ENCODE data around the gene SSNA1.

The SSNA1 gene

GRCh38 chr9:137201205-137201868 is 12.9 kb downstream of the SSNA1 start:
- DNase-seq = no peak

- no peak for DNase-seq
Measured at GRCh38 chr9:137202966-137203365, 14.5 kb downstream of the SSNA1 start.

DNA sequence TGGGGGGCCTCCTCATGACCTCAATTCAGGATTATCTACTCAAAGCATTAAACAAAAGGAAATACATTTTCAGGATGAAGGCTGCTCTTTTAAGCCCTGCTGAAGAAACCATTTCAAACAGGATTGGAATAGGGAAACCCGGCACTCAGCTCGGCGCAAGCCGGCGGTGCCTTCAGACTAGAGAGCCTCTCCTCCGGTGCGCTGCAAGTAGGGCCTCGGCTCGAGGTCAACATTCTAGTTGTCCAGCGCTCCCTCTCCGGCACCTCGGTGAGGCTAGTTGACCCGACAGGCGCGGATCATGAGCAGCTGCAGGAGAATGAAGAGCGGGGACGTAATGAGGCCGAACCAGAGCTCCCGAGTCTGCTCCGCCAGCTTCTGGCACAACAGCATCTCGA is 16.3 kb downstream of the SSNA1 start:
- no peak for DNase-seq

DNA sequence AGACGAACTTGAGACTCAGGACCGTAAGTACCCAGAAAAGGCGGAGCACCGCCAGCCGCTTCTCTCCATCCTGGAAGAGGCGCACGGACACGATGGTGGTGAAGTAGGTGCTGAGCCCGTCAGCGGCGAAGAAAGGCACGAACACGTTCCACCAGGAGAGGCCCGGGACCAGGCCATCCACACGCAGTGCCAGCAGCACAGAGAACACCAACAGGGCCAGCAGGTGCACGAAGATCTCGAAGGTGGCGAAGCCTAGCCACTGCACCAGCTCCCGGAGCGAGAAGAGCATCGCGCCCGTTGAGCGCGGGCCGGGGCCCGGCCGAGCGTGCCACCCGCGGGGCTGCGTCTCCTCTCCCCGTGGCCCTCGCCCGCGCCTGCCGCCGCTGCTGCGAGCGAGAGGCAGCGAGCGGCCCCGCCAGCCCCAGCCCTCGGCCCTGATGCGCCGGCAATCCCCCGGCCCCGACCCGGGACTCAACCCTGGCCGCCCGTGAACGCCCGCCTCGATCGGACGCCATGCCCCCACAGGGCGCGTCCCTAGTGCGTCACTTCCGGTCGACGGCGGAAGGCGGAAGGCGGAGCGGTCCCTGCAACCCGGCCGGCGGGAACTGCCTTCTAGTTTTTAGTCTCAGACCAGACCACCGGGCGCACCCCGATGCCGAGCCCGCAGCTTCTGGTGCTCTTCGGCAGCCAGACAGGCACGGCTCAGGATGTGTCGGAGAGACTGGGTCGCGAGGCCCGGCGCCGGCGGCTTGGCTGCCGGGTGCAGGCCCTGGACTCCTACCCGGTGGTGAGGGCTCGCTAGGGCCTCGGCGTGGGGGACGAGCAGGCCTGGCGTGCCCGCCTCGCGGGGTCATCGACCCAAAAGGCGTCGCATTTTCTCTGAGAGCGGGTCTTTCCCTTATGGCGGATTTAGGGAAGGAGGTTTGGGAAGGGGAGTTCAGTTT is 16.9 kb downstream of the SSNA1 start, which contains the start of the genes NDOR1 and TMEM203:
TSS of gene NDOR1 (plus strand) at position 575 of the 944 bp plus-strand sequence. CDS start at position 653, 78 bp downstream.
TSS of gene TMEM203 (minus strand) at position 523 of the 944 bp plus-strand sequence. CDS start at position 289, 234 bp downstream.
- DNase-seq = peak; percentile 74 to 90 (median 90)

GRCh38 chr9:137206602-137207001 is 18.1 kb downstream of the SSNA1 start:
- no peak for DNase-seq

- DNase-seq = no peak
Measured at GRCh38 chr9:137211532-137211931, 23.1 kb downstream of the SSNA1 start.

DNA sequence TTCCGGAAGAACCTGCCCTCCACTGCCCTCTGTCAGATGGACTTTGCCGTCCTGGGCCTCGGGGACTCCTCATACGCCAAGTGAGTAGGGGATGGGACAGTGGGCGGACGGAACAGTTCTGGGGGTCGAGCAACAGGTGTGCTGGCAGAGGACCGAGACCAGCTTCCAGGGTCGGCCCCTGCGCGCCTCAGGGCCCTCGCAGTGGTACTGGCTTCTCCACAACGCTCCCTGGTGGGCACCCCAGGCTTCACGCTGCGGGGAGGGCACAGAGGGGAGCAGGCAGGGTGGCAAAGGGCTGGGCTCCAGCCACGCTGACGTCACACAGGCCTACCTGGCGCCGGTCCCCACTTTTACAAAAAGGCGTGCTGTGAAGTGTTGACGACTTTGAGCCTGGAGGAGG is 24.0 kb downstream of the SSNA1 start:
- no peak for DNase-seq

DNA sequence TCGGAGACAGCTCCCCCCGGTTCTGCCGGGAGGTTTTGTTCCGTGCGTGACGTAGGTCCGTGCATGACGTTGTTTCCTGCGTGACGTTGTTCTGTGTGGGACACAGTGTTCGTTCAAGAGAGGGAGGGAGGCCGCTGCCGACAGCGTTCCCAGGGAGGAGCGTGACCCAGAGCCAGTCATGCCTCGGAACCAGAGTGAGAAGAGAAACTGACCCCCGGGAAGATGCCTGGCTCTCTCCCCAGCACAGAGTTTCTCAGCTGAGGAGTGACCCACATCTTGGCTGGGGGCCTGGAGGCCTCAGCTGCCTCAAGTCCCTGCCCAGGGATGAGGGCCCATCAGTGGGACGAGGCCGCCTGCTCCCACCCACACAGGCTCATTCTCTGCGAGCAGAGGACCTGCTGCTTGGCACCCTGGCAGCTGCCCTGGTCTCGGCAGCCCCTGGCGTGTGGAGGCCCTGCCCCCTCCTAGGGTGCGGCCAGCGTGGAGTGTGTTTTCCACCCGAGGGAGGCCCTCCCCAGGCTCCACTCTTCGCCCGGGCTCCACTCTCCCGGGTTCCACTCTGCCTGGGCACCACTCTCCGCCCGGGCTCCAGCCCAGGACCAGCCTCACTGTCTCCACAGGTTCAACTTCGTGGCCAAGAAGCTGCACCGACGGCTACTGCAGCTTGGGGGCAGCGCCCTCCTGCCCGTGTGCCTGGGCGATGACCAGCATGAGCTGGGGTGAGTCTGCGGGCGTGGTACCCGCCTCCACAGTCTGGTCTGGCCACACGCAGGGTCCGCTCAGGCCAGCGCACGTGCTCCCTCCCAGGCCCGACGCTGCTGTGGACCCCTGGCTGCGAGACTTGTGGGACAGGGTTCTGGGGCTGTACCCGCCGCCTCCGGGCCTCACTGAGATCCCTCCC is 24.9 kb downstream of the SSNA1 start:
- no peak for DNase-seq

DNA sequence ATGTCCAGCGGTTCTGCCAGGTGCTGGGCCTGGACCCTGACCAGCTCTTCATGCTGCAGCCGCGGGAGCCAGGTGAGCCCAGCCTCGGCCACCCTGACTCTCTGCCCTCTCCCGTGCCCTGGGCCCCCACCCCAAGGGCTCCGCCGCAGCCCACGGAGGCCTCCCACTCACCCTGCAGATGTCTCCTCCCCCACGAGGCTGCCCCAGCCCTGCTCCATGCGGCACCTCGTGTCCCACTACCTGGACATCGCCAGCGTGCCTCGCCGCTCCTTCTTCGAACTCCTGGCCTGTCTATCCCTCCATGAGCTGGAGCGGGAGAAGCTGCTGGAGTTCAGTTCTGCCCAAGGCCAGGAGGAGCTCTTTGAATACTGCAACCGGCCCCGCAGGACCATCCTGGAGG is 26.1 kb downstream of the SSNA1 start:
- no peak for DNase-seq

GRCh38 chr9:137215196-137215986 is 26.9 kb downstream of the SSNA1 start:
- no peak for DNase-seq

- DNase-seq = no peak
Measured at GRCh38 chr9:137216188-137216965, 27.9 kb downstream of the SSNA1 start.

- DNase-seq = peak in 1 of 3 experiments; percentile 41
Measured at GRCh38 chr9:137217276-137218211, 29.1 kb downstream of the SSNA1 start.

- DNase-seq = no peak
Measured at GRCh38 chr9:137218212-137218753, 29.8 kb downstream of the SSNA1 start.

GRCh38 chr9:137218754-137219271 is 30.3 kb downstream of the SSNA1 start:
- DNase-seq = no peak

GRCh38 chr9:137219757-137220316 is 31.4 kb downstream of the SSNA1 start:
- DNase-seq = no peak

- no peak for DNase-seq
Measured at GRCh38 chr9:137220317-137221094, 32.0 kb downstream of the SSNA1 start.

DNA sequence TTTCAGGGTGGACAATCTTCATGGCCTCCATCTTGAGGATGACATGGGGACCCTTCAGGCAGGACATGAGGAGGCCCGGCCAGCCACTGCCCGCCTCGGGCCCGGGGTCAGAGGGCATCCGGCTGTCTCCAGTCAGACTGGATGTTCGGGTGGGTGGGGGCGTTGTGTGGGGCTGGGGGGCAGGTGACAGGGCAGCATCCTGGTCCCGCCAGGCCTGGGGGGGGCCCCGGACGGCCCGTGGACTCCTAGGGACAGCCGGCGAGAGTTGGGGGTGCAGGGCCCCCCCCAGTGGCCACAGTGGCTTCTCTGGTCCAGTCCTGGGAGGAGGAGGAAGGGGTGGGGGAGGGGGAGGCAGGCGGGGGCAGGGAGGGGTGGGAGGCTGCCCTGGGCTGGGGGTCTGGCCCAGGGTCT is 32.6 kb downstream of the SSNA1 start:
- DNase-seq = no peak

- peak in 2 of 3 experiments; percentile 55 to 60 for DNase-seq
Measured at GRCh38 chr9:137221506-137222111, 33.1 kb downstream of the SSNA1 start.
